Right lobe of liver (tissue), 6 donors: ENCODE results near the gene ACOT8. TPM values are rescaled to one million over a fixed set of nuclear protein-coding genes. Genes with fewer than 3 reads are reported as not detected.

Experiments used
- ATAC-seq, 4 donors: fragments of 200-7000 bp; cut with Tn5 transposase; one replicate each; pipeline ENCODE4 v1.9.1; 2020; ENCODE audit warnings: mild to moderate bottlenecking in 4 of 4, moderate library complexity in 4 of 4
- DNase-seq, 3 donors: peaks; one replicate each; pipeline ENCODE4 v3.0.0-alpha.2; 2020
- H3K27ac ChIP-seq, 3 donors: fragments of 200-600 bp; one replicate each; pipeline ENCODE4 v1.8.0; 2022
- H3K27me3 ChIP-seq, 2 donors: fragments of 200-600 bp; one replicate each; pipeline ENCODE4 v1.8.0; 2022
- H3K36me3 ChIP-seq, 4 donors: fragments of 200-600 bp; sonication (generic) in 1 of 4; one replicate each; pipeline versions ENCODE4 v1.5.1 to v1.8.0; 2017 to 2022; ENCODE audit warnings: control low read depth in 1 of 4
- H3K4me1 ChIP-seq, 4 donors: fragments of 200-600 bp; sonication (generic) in 1 of 4; one replicate each; pipeline versions ENCODE4 v1.5.1 to v1.8.0; 2017 to 2022; ENCODE audit warnings: control low read depth in 1 of 4
- H3K4me3 ChIP-seq, 3 donors: fragments of 200-600 bp; one replicate each; pipeline ENCODE4 v1.8.0; 2022
- H3K9me3 ChIP-seq, 4 donors: fragments of 200-600 bp; sonication (generic) in 1 of 4; one replicate each; pipeline versions ENCODE4 v1.5.1 to v1.8.0; 2017 to 2022; ENCODE audit warnings: control low read depth in 1 of 4
- POLR2A ChIP-seq: fragments of 450-650 bp; IDR thresholded peaks from one replicate; pipeline ENCODE4 v1.6.1; 2017; ENCODE audit warnings: antibody characterized with exemption, mild to moderate bottlenecking
- WGBS: methylation state at CpG from one replicate; pipeline ENCODE4 v1.1.6; 2018; ENCODE audit warnings: low coverage, low lambda C conversion rate; ENCODE audit not compliant: insufficient coverage; ENCODE audit errors: missing lambda C conversion rate; 5-methylcytosine and 5-hydroxymethylcytosine counted together
- intact Hi-C, 2 donors: fragments of 100-400 bp; cut with DNase I; formaldehyde crosslinking; loops; one replicate each; pipeline versions ENCODE4 v1.11.2 to v1.14.1; 2022
- total RNA-seq, 6 experiments: library from RNA; depleted of rRNA in 2 of 6; stranded (reverse); fragments of >200 nt in 2 of 6; fragmentation: NEBNext Ultra II Directional in 3 of 6; extraction: Animal tissue kit (Norgen Biotek cat#: 25700) in 3 of 6; gene quantifications; one replicate each; pipeline versions ENCODE4 v1.1.0 to v1.2.4, GENCODE V29; 2016 to 2023
- TF ChIP-seq, protein P1 (sequence below), 4 donors: fragments of 200-600 bp in 3 of 4; fragments of 450-650 bp in 1 of 4; IDR thresholded peaks; one replicate each; pipeline versions ENCODE4 v1.5.1 to v1.8.0; 2016 to 2022; ENCODE audit warnings: antibody characterized with exemption in 4 of 4, mild to moderate bottlenecking in 2 of 4
- donor health status: DM: no; HTN: yes; CAD: no.
- donor health status: DM: no; HTN: no; CAD: no.
- donor health status: DM: no; HTN: no; CAD: no.
- donor health status: DM: no; HTN: yes; CAD: no.
- donor health status: DM: no; HTN: yes; CAD: no.

The ACOT8 gene
- total RNA-seq, 6 experiments from 2014 or later: 13.9 to 32.1 (median 19.4) TPM

DNA sequence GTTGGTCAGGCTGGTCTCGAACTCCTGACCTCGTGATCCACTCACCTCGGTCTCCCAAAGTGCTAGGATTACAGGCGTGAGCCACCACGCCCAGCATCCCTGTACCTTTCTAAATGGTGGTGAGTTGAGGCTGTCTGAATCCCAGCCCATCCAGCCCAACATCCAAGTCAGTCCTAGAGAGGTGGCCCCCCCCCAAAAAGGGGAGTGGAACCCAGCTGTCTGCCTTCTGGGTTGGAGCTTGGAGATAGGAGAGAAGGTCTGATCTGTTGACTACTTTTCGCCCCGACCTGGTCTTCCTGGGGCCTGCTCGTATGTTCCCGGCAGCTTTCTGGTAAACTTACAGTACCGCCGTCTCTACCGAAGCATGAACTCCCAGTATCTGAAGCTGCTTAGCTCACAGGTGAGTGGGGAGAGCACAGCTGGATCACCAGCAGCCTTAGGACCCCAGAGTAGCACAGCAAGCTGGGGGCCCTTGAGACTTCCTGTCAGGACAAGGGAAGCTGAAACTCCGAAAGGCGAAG, 39.5 kb upstream of the ACOT8 start:
- TF ChIP-seq POLR2A: no peak
- TF ChIP-seq, protein P1, sequence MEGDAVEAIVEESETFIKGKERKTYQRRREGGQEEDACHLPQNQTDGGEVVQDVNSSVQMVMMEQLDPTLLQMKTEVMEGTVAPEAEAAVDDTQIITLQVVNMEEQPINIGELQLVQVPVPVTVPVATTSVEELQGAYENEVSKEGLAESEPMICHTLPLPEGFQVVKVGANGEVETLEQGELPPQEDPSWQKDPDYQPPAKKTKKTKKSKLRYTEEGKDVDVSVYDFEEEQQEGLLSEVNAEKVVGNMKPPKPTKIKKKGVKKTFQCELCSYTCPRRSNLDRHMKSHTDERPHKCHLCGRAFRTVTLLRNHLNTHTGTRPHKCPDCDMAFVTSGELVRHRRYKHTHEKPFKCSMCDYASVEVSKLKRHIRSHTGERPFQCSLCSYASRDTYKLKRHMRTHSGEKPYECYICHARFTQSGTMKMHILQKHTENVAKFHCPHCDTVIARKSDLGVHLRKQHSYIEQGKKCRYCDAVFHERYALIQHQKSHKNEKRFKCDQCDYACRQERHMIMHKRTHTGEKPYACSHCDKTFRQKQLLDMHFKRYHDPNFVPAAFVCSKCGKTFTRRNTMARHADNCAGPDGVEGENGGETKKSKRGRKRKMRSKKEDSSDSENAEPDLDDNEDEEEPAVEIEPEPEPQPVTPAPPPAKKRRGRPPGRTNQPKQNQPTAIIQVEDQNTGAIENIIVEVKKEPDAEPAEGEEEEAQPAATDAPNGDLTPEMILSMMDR (IDR thresholded peaks at IDR 0.05): no peak
- ATAC-seq (no peak), DNase-seq (no peak)
- Histone ChIP-seq H3K4me3 (no peak overlapping the region), H3K27me3 (no peaks in the 10 kb centered on the region), H3K27ac (no peak overlapping the region), H3K9me3 (no peaks in the 10 kb centered on the region), H3K36me3 (peaks cover 0 to 38% (median 19%) of the 10 kb centered on the region in 4 donors), H3K4me1 (peaks cover 0 to 18% (median 2%) of the 10 kb centered on the region in 4 donors)
- 83% methylated on average over 3 of the region's 14 CpGs for WGBS
- intact Hi-C loops: loop anchor here in 1 of 2 donors (10.0 kb wide), 1 partner anchor 48 kb away; no protein-coding TSS in a partner anchor

DNA sequence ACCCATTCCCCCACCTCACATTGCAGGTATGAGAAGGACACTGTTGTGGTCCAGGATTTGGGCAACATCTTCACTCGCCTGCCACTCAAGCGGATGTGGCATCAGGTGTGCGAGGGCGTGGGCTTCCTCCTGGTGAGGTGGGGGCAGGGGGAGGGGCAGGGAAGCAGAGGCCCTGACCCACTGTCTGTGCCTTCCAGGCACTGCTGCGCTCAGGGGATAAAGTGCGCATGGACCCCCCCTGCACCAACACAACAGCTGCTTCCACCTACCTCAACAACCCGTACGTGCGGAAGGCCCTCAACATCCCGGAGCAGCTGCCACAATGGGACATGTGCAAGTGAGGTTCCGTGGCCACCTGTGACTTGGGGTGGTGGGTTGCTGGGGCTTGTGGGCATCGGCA, 37.6 kb upstream of the ACOT8 start:
- peaks cover 0 to 25% (median 3%) of the 10 kb centered on the region in 4 donors for H3K4me1 ChIP-seq
- no peak for ATAC-seq
- TF ChIP-seq POLR2A: no peak
- TF ChIP-seq, protein P1 (IDR thresholded peaks at IDR 0.05): no peak
- WGBS: no CpG with 5 or more reads among the region's 12 CpGs
- intact Hi-C loops: loop anchor here in 1 of 2 donors (10.0 kb wide), 1 partner anchor 50 kb away; no protein-coding TSS in a partner anchor
- no peak overlapping the region for H3K4me3 ChIP-seq
- no peak for DNase-seq
- no peaks in the 10 kb centered on the region for H3K9me3 ChIP-seq
- no peaks in the 10 kb centered on the region for H3K27me3 ChIP-seq
- H3K36me3 ChIP-seq: peaks cover 0 to 38% (median 19%) of the 10 kb centered on the region in 4 donors
- H3K27ac ChIP-seq: no peak overlapping the region

DNA sequence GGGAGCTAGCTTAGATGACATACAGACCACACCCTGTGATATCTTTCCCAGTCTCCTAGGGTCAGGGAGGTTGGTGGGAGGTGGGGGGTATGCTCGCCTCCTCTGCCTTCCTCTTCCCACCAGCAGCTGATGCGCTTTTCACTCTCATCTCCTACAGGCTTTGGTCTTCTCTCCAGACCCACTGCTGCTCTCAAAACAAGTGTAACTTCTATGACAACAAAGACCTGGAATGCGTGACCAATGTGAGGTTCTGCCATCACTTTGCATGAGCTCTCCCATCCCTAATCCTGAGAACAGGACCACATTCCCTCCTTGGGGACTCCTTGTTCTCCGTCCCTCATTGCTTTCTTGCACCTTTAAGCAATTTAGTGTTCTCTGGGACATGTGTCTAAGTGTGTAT, 36.6 kb upstream of the ACOT8 start:
- H3K36me3 ChIP-seq: peaks cover 0 to 38% (median 19%) of the 10 kb centered on the region in 4 donors
- no peaks in the 10 kb centered on the region for H3K9me3 ChIP-seq
- H3K27ac ChIP-seq: no peak overlapping the region
- TF ChIP-seq, protein P1 (IDR thresholded peaks at IDR 0.05): no peak
- no peak for TF ChIP-seq POLR2A
- intact Hi-C loops: loop anchor here in 1 of 2 donors (10.0 kb wide), 1 partner anchor 51 kb away; no protein-coding TSS in a partner anchor
- DNase-seq (no peak), ATAC-seq (no peak)
- H3K4me1 ChIP-seq: peaks cover 0 to 35% (median 5%) of the 10 kb centered on the region in 4 donors
- H3K27me3 ChIP-seq: no peaks in the 10 kb centered on the region
- WGBS: 68% methylated on average over 3 of the region's 4 CpGs
- no peak overlapping the region for H3K4me3 ChIP-seq

DNA sequence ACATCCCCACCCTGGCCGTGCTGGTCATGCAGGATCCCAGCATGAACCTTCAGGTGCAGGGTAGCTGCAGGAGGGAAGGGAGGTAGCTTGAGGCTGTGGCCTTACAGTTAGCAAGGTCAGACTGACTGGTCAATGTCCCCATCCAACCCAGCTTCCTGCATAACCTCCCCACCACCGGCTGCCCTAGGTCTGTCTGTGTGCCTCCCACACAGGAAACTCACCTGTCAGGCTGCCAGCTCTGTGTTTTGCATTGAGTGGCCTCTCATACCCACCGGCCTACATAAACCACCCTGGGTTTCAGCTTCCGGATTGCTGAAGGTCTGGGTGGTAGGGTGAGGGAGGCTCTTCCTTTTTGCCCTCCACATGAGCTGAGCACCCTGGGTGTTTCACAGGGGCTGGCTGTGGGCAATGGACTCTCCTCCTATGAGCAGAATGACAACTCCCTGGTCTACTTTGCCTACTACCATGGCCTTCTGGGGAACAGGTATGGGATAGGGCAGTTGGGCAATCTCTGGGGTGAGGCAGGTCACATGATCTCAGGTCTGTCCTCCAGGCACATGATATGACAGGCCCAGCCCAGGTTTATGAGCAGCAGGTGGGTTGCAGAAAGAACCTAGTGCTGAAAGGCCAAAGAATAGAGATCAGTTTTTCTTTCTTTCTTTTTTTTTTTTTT, 35.8 kb upstream of the ACOT8 start:
- intact Hi-C loops: loop anchor here in 1 of 2 donors (10.0 kb wide), 1 partner anchor 52 kb away; no protein-coding TSS in a partner anchor
- DNase-seq: peak in 1 of 3 donors; percentile 28
- Histone ChIP-seq H3K27me3 (no peaks in the 10 kb centered on the region), H3K4me3 (no peak overlapping the region), H3K27ac (no peak overlapping the region), H3K36me3 (peaks cover 0 to 38% (median 19%) of the 10 kb centered on the region in 4 donors), H3K9me3 (no peaks in the 10 kb centered on the region), H3K4me1 (peaks cover 0 to 38% (median 6%) of the 10 kb centered on the region in 4 donors)
- no peak for ATAC-seq
- TF ChIP-seq POLR2A: no peak
- TF ChIP-seq, protein P1 (IDR thresholded peaks at IDR 0.05): no peak
- WGBS: 63% methylated on average over 1 of the region's 4 CpGs
